Endothelial cell of umbilical vein (primary cell): ENCODE data around the gene EFHC1.

ENCODE experiments used
- EZH2 ChIP-seq: IDR thresholded peaks from 2 replicates; pipeline ENCODE4 v1.6.1; 2012; ENCODE audit warnings: borderline replicate concordance, low read depth, mild to moderate bottlenecking, moderate library complexity, low read length, inconsistent platforms; ENCODE audit not compliant: severe bottlenecking
- FOS ChIP-seq: IDR thresholded peaks from 2 replicates; pipeline ENCODE4 v1.6.1; 2011; ENCODE audit warnings: mild to moderate bottlenecking, low read length, moderate library complexity, borderline replicate concordance; ENCODE audit not compliant: insufficient read depth
- GATA2 ChIP-seq: IDR thresholded peaks from 2 replicates; pipeline ENCODE4 v1.7.0; 2011; ENCODE audit warnings: low read depth, mild to moderate bottlenecking, moderate library complexity, mixed read lengths, low read length; ENCODE audit not compliant: insufficient read length, insufficient read depth
- MYC ChIP-seq: IDR thresholded peaks from one replicate; pipeline ENCODE4 v1.6.1; 2011; ENCODE audit warnings: mild to moderate bottlenecking, low read depth, low read length
- POLR2A ChIP-seq: IDR thresholded peaks from 2 replicates; pipeline ENCODE4 v1.6.1; 2012; ENCODE audit warnings: low read depth, mild to moderate bottlenecking, control low read depth, low read length
- POLR2AphosphoS5 ChIP-seq: IDR thresholded peaks from 2 replicates; pipeline ENCODE4 v1.6.1; 2012; ENCODE audit warnings: low read depth, mild to moderate bottlenecking, control low read depth, low read length, moderate library complexity; ENCODE audit not compliant: insufficient read depth
- TF ChIP-seq, protein P1 (sequence below), 2 donors: IDR thresholded peaks; 1 replicate in 1 of 2; 2 replicates in 1 of 2; pipeline ENCODE4 v1.5.1; 2011; ENCODE audit warnings: low read length in 2 of 2, mild to moderate bottlenecking in 2 of 2, moderate library complexity in 2 of 2, control low read depth in 1 of 2, inconsistent platforms in 1 of 2, low read depth in 1 of 2; ENCODE audit not compliant: insufficient read depth in 1 of 2; ENCODE audit errors: extremely low read depth in 1 of 2
- TF ChIP-seq, protein P2 (sequence below): IDR thresholded peaks from 2 replicates; pipeline ENCODE4 v1.6.1; 2011; ENCODE audit not compliant: insufficient read depth, insufficient read length

DNA sequence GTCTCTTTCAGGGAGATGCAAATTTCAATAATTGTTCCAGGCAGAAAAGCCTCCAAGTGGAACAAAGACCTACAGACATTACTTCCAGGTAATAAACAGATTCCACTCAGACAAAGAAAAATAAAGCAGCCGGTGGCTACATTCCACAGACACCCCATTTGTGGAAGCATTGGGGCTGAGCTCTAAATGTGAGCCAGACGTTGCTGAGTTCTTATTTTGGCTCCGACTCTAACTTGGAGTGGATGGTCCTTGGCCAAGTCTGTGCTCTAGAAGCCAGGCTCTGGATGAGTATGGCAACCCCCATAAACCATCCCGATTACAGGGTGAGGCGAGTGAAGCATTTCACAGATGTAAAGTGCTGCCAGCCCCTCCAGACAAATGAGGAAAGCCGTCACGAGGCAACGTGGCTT is 150.2 kb downstream of the EFHC1 start:
- TF ChIP-seq POLR2A: no peak
- TF ChIP-seq, protein P1, sequence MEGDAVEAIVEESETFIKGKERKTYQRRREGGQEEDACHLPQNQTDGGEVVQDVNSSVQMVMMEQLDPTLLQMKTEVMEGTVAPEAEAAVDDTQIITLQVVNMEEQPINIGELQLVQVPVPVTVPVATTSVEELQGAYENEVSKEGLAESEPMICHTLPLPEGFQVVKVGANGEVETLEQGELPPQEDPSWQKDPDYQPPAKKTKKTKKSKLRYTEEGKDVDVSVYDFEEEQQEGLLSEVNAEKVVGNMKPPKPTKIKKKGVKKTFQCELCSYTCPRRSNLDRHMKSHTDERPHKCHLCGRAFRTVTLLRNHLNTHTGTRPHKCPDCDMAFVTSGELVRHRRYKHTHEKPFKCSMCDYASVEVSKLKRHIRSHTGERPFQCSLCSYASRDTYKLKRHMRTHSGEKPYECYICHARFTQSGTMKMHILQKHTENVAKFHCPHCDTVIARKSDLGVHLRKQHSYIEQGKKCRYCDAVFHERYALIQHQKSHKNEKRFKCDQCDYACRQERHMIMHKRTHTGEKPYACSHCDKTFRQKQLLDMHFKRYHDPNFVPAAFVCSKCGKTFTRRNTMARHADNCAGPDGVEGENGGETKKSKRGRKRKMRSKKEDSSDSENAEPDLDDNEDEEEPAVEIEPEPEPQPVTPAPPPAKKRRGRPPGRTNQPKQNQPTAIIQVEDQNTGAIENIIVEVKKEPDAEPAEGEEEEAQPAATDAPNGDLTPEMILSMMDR (IDR thresholded peaks at IDR 0.05; ENCODE audit: extremely low read depth in 1 of 2, insufficient read depth in 1 of 2, low read depth in 1 of 2, low read length in 2 of 2): no peak
- TF ChIP-seq POLR2AphosphoS5: no peak
- no peak for TF ChIP-seq EZH2
- TF ChIP-seq, protein P2, sequence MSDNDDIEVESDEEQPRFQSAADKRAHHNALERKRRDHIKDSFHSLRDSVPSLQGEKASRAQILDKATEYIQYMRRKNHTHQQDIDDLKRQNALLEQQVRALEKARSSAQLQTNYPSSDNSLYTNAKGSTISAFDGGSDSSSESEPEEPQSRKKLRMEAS: no peak
- no peak for TF ChIP-seq MYC
- no peak for TF ChIP-seq GATA2
- no peak for TF ChIP-seq FOS
